MG63 (cell line): ENCODE results near the gene HMOX1. TPM values are rescaled to one million over a fixed set of nuclear protein-coding genes. Genes with fewer than 3 reads are reported as not detected.

Experiments
- DNase-seq: peaks from one replicate; pipeline ENCODE4 v3.0.0-alpha.2; 2020
- H3K27me3 ChIP-seq: fragments of 250-450 bp; sonication (Bioruptor Pico); 2 replicates; pipeline ENCODE4 v1.5.1; 2020; ENCODE audit warnings: mild to moderate bottlenecking, moderate library complexity
- H3K36me3 ChIP-seq: fragments of 250-450 bp; sonication (Bioruptor Pico); 2 replicates; pipeline ENCODE4 v1.5.1; 2020; ENCODE audit warnings: mild to moderate bottlenecking, moderate library complexity
- H3K4me3 ChIP-seq: fragments of 250-450 bp; sonication (Bioruptor Pico); 2 replicates; pipeline ENCODE4 v1.5.1; 2020; ENCODE audit warnings: mild to moderate bottlenecking, moderate library complexity
- H3K9me3 ChIP-seq: fragments of 250-450 bp; sonication (Bioruptor Pico); 2 replicates; pipeline ENCODE4 v1.5.1; 2020; ENCODE audit warnings: mild to moderate bottlenecking, moderate library complexity
- total RNA-seq: library from RNA; depleted of rRNA; stranded (reverse); fragments of >200 nt; shearing (Covaris generic); gene quantifications from 2 replicates; pipeline ENCODE4 v1.2.3, GENCODE V29; 2014; ENCODE audit warnings: low replicate concordance

Gene HMOX1
- total RNA-seq, 1 experiment from 2014 or later = 66.9 TPM

DNA sequence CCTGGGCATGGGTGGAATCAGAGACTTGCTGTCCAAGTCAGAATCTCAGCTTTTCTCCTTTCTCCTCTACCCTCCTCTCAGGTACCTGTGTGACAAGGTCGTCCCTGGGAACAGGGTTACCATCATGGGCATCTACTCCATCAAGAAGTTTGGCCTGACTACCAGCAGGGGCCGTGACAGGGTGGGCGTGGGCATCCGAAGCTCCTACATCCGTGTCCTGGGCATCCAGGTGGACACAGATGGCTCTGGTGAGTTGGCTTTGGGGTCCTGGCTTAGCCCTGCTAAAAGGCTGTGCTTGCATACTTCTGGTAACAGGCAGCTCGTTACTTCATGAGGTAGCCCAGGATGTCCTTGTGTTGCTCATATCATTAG lies 29.8 kb downstream of the HMOX1 start:
- DNase-seq = no peak
- Histone ChIP-seq H3K9me3 (no peaks in the 10 kb centered on the region), H3K4me3 (no peak overlapping the region), H3K36me3 (peaks cover 66% of the 10 kb centered on the region), H3K27me3 (no peaks in the 10 kb centered on the region)

DNA sequence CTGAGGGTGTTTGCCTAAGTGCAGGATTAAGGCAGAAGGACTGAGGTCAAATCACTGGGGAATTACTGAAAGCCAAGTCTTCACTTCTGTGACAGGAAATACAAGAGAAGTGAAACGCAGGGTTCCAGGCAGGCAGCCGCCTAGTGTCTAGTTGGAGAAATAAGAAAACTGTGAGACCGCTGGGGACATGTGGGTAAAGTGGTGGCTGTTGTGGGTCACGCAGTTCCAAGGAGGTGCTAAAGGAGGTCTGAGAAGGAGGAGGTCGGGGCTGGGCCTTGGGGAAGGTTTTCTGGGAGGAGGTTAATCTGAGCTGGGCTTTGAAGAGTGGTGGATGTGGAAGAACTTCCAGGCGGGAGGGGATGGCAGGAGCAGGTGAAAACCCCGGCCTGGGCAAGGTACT lies 30.2 kb downstream of the HMOX1 start:
- H3K27me3 ChIP-seq = no peaks in the 10 kb centered on the region
- DNase-seq = no peak
- no peak overlapping the region for H3K4me3 ChIP-seq
- H3K9me3 ChIP-seq = no peaks in the 10 kb centered on the region
- H3K36me3 ChIP-seq = peaks cover 70% of the 10 kb centered on the region

- Histone ChIP-seq H3K4me3 (no peak overlapping the region), H3K9me3 (no peaks in the 10 kb centered on the region), H3K36me3 (peaks cover 69% of the 10 kb centered on the region), H3K27me3 (no peaks in the 10 kb centered on the region)
- DNase-seq = no peak
Observed at GRCh38 chr22:35413624-35414023, 32.7 kb downstream of the HMOX1 start.

DNA sequence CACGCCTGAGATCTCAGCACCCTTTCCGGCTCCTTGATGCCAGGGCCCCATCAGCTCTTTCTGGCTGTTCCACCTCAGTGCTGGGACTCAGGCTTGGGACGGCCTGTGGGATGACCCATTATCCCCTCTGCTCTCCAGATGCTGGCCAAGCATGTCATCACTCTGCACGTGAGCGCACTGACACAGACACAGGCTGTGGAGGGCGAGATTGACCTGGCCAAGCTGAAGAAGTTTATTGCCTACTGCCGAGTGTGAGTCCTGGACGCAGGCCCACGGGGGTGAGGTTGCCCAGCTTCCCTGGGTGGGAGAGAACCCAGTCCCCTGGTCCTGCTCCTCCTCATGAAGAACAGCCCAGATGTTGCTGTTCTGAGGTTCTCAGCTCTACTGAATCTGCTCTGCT lies 36.7 kb downstream of the HMOX1 start:
- Histone ChIP-seq H3K36me3 (peaks cover 73% of the 10 kb centered on the region), H3K27me3 (no peaks in the 10 kb centered on the region), H3K9me3 (no peaks in the 10 kb centered on the region), H3K4me3 (no peak overlapping the region)
- no peak for DNase-seq

DNA sequence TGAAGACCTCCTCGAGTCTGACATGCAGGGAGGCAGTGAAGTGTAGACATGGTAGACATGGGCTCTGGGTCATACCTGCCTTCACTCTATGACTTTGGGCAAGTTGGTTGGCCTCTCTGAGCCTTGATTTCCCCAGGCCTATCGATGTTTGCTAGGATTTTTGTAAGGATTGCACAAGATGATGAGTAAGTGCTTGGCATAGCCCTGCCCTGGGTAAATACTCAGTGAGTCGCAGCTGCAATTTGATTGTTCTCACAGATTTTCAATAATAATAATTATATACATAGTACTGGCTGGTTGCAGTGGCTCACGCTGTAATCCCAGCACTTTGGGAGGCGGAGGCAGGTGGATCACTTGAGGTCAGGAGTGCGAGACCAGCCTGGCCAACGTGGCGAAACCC lies 37.2 kb downstream of the HMOX1 start:
- Histone ChIP-seq H3K36me3 (peaks cover 76% of the 10 kb centered on the region), H3K4me3 (no peak overlapping the region), H3K27me3 (no peaks in the 10 kb centered on the region), H3K9me3 (no peaks in the 10 kb centered on the region)
- DNase-seq = peak; percentile 12

DNA sequence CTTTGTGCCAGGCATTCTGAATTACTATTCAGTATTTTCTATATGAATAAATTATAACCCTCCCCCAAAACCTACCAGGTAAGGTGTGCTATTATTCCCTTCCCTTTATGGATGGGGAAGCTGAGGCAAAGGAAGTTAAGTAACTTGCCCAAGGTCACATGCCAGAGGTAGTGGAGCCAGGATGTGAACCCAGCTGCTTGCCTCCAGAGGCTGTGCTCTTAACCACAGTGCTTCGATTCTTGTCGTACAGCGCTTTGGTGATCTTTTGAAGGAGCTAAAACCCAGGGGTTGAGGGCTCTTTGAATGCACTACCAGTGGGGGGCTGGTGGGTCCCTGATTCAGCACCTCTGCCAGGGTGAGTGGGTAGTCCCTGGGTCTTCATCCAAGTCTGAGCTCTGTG lies 37.8 kb downstream of the HMOX1 start:
- no peak overlapping the region for H3K4me3 ChIP-seq
- H3K27me3 ChIP-seq = no peaks in the 10 kb centered on the region
- no peaks in the 10 kb centered on the region for H3K9me3 ChIP-seq
- peaks cover 76% of the 10 kb centered on the region for H3K36me3 ChIP-seq
- DNase-seq = no peak

DNA sequence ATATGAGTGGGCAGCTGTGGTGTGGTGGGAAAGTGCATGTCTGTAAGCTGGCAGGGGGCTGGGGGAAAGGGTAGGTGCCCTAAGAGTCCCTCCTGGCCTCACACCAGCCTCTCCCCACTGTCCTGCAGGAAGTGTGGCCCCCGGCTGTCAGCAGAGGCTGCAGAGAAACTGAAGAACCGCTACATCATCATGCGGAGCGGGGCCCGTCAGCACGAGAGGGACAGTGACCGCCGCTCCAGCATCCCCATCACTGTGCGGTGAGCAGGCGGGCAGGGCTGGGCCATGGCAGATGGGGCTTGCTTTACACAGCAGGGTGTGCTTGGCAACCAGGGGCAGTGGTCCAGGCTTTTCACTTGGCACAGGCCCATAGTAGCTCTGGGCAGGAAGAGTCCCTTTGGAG lies 38.9 kb downstream of the HMOX1 start:
- Histone ChIP-seq H3K9me3 (no peaks in the 10 kb centered on the region), H3K36me3 (peaks cover 81% of the 10 kb centered on the region), H3K4me3 (no peak overlapping the region), H3K27me3 (no peaks in the 10 kb centered on the region)
- DNase-seq = no peak

DNA sequence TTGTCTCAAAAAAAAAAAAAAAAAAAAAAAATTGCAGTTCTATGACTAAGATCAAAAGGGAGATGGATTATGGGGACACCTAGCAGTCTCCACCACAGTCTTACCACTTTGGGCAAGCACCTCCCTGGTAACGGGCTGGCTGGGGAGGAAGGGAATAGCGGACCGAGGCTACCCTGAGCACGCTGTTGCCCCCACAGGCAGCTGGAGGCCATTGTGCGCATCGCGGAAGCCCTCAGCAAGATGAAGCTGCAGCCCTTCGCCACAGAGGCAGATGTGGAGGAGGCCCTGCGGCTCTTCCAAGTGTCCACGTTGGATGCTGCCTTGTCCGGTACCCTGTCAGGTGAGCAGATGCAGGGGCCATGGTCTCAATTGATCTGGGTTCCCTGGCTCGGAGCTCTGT lies 40.2 kb downstream of the HMOX1 start:
- no peaks in the 10 kb centered on the region for H3K27me3 ChIP-seq
- peaks cover 77% of the 10 kb centered on the region for H3K36me3 ChIP-seq
- H3K4me3 ChIP-seq = no peak overlapping the region
- DNase-seq = no peak
- no peaks in the 10 kb centered on the region for H3K9me3 ChIP-seq

GRCh38 chr22:35422145-35422544 lies 41.2 kb downstream of the HMOX1 start:
- DNase-seq = no peak
- Histone ChIP-seq H3K9me3 (no peaks in the 10 kb centered on the region), H3K27me3 (no peaks in the 10 kb centered on the region), H3K36me3 (peaks cover 77% of the 10 kb centered on the region), H3K4me3 (no peak overlapping the region)

DNA sequence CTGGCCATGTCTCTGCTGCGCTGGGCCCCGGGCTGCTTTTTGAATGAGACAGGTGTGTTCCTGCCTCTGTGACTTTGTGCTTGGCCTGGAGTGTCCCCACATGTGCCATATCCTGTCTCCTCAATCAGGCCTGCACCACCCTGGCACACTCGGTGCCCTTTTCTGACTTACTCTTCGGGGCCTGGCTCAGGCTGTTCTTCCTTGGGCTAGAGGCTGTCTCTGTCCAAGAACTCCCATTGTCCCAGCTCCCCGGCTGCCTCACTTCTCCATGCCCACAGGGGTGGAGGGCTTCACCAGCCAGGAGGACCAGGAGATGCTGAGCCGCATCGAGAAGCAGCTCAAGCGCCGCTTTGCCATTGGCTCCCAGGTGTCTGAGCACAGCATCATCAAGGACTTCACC lies 42.0 kb downstream of the HMOX1 start:
- Histone ChIP-seq H3K27me3 (no peaks in the 10 kb centered on the region), H3K4me3 (no peak overlapping the region), H3K36me3 (peaks cover 71% of the 10 kb centered on the region), H3K9me3 (no peaks in the 10 kb centered on the region)
- DNase-seq = no peak

- DNase-seq = no peak
- H3K27me3 ChIP-seq = no peaks in the 10 kb centered on the region
- H3K36me3 ChIP-seq = peaks cover 66% of the 10 kb centered on the region
- no peaks in the 10 kb centered on the region for H3K9me3 ChIP-seq
- H3K4me3 ChIP-seq = no peak overlapping the region
Observed at GRCh38 chr22:35424081-35424480, 43.2 kb downstream of the HMOX1 start.

DNA sequence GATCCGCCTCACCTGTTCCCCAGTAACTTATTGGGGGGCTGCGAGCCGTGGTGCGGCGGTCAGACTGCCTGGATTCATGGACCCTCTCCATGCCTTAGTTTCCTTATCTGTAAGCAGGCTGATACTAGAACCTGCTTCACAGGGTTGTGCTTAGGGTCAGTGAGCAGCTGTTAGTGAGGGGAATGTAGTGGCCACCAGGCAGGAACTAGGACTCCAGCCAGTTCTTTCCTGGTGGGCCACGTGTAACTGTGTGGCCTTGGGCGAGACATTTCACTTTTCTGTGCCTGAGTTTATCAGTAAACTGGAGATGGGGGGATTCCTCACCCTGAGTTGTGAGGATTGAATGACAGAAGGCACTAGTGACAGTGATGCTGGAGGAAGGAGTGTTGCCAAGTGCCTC lies 43.9 kb downstream of the HMOX1 start:
- H3K36me3 ChIP-seq = peaks cover 60% of the 10 kb centered on the region
- no peak overlapping the region for H3K4me3 ChIP-seq
- no peaks in the 10 kb centered on the region for H3K27me3 ChIP-seq
- no peak for DNase-seq
- no peaks in the 10 kb centered on the region for H3K9me3 ChIP-seq

- Histone ChIP-seq H3K27me3 (no peaks in the 10 kb centered on the region), H3K4me3 (no peak overlapping the region), H3K36me3 (peaks cover 56% of the 10 kb centered on the region), H3K9me3 (no peaks in the 10 kb centered on the region)
- DNase-seq = no peak
Observed at GRCh38 chr22:35425546-35425945, 44.6 kb downstream of the HMOX1 start.

DNA sequence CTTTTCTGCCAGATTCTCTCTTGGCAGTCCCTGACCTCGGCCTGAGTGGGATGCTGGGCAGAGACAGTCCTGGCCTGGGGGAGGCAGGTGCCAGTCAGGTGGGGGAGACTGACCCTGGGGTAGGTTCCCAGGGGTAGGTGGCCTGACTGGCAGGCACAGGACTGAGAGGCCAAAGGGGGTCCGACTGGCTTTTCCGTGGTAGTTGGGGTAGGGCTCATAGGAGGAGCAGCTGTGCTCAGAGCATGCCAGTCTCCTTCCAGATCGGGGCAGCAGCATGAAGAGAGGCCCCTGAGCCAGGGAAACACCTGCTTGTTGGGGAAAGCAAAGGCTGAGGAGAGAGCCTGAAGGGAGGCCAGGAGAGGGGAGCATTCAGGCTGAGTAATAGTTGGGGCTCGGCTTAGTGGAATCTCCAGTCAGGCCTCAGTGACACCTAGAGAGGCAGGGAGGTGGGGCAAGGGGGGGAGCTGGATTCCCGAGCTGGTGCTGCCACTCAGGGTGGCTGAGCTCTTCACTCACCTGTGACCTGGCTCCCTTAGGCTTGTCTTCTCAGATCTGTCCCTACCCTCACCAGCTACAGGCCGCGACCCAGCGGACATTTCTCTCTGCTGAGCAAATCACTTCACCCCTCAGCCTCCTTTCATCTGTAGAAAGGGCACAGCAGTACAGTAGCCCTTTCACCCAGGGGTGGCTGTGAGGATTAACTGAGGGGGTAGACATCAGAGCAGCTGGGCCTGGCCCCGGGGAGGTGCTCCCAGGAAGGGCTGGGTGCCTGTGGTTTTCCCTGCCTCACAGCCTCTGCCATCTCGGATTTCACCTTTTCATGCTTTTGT lies 45.3 kb downstream of the HMOX1 start:
- H3K27me3 ChIP-seq = no peaks in the 10 kb centered on the region
- H3K9me3 ChIP-seq = no peaks in the 10 kb centered on the region
- H3K36me3 ChIP-seq = peaks cover 56% of the 10 kb centered on the region
- DNase-seq = no peak
- no peak overlapping the region for H3K4me3 ChIP-seq

DNA sequence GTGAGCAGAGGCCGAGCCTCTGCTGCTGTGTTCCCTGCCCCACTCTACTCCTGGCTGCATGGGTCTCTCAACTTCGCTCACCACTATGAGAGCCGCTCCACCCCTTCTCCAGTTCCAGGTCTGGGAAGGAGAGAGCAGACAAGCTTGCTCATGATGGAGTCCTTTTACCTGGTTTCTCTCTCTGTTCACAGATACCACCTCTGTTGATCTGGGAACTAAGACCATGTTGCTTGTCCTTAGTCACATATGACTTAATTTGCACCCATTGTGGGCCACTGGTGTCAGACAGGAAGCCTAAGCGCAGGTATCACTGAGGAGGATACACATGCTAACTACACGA lies 45.9 kb downstream of the HMOX1 start:
- H3K4me3 ChIP-seq = no peak overlapping the region
- peaks cover 56% of the 10 kb centered on the region for H3K36me3 ChIP-seq
- H3K27me3 ChIP-seq = no peaks in the 10 kb centered on the region
- no peaks in the 10 kb centered on the region for H3K9me3 ChIP-seq
- no peak for DNase-seq

- Histone ChIP-seq H3K36me3 (peaks cover 61% of the 10 kb centered on the region), H3K27me3 (no peaks in the 10 kb centered on the region), H3K4me3 (no peak overlapping the region), H3K9me3 (no peaks in the 10 kb centered on the region; the same call in 1 of the 2 replicates)
- peak; percentile 91 for DNase-seq
Observed at GRCh38 chr22:35430897-35431322, 50.0 kb downstream of the HMOX1 start.

- Histone ChIP-seq H3K9me3 (no peaks in the 10 kb centered on the region; the same call in 1 of the 2 replicates), H3K4me3 (no peak overlapping the region), H3K27me3 (no peaks in the 10 kb centered on the region), H3K36me3 (peaks cover 58% of the 10 kb centered on the region)
- no peak for DNase-seq
Observed at GRCh38 chr22:35431483-35432227, 50.8 kb downstream of the HMOX1 start.
